ENCODE measurements around the gene ATP4B. TPM values are rescaled to one million over a fixed set of nuclear protein-coding genes. Genes with fewer than 3 reads are reported as not detected.

Gene ATP4B
- total RNA-seq, 1 donor from 2014 or later = not detected

GRCh38 chr13:113607889-113608635, 49.9 kb downstream of the ATP4B start:
- intact Hi-C loops (cut with micrococcal nuclease) = no loop called here

DNA sequence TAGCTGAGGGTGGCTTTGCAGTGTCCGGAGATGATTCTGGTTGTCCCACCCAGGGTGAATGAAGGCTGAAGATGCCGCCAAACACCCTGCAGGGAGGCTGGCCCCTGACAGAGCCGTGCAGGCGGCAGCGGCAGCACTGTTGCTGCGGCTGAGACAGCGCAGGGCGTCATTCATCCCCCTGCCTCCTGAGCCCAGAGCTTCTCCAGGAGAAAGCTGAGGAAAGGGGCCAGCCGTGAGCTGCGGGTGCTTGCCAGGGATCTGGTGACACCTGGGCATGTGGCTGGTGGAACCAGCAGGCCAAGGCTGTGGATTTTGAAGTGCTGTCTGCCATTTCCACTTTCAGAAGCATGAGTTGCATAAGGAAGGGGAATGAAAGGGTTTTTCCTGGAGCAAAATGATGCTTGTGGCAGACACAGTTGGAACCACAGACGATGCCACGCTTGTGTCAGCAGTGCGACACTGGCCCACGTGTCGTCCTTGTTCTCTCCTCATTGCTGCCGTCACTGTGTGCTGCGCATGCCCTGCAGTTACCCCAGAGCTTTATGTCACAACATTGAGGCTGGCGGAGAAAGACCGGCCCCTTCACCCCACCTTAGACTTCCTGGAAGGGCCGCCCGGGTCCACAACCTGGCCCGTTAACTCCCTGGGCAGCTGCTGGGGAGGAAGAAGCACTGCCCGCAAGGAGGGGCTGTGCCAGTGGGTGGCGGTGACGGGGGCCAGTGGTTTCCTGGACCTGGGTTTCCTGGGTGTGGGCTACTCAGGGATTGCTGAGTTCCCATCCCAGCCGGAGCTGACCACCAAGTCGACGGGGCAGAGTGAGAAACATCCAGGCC, 50.7 kb downstream of the ATP4B start:
- intact Hi-C loops (cut with micrococcal nuclease) = no loop called here

DNA sequence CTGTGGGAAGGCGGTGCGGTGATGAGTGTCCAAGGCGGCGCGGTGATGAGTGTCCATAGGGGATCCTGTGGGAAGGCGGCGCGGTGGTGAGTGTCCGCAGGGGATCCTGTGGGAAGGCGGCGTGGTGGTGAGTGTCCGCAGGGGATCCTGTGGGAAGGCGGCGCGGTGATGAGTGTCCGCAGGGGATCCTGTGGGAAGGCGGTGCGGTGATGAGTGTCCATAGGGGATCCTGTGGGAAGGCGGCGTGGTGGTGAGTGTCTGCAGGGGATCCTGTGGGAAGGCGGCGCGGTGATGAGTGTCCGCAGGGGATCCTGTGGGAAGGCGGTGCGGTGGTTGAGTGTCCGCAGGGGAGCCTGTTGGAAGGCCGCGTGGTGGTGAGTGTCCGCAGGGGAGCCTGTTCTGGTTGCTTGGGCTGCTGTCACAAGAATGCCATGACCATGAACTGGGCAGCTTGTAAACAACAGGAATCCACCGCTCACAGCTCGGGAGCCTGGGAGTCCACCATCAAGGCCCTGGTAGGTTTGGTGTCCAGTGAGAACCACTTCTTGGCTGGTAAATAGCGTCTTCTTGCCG, 52.0 kb downstream of the ATP4B start:
- intact Hi-C loops (cut with micrococcal nuclease) = no loop called here

- intact Hi-C loops (cut with micrococcal nuclease) = no loop called here
Observed at GRCh38 chr13:113605461-113605860, 52.5 kb downstream of the ATP4B start.

- intact Hi-C loops (cut with micrococcal nuclease) = no loop called here
Observed at GRCh38 chr13:113604186-113604585, 53.8 kb downstream of the ATP4B start.

GRCh38 chr13:113603116-113603710, 54.8 kb downstream of the ATP4B start:
- intact Hi-C loops (cut with micrococcal nuclease) = no loop called here

- intact Hi-C loops (cut with micrococcal nuclease) = no loop called here
Observed at GRCh38 chr13:113602291-113602988, 55.6 kb downstream of the ATP4B start.

DNA sequence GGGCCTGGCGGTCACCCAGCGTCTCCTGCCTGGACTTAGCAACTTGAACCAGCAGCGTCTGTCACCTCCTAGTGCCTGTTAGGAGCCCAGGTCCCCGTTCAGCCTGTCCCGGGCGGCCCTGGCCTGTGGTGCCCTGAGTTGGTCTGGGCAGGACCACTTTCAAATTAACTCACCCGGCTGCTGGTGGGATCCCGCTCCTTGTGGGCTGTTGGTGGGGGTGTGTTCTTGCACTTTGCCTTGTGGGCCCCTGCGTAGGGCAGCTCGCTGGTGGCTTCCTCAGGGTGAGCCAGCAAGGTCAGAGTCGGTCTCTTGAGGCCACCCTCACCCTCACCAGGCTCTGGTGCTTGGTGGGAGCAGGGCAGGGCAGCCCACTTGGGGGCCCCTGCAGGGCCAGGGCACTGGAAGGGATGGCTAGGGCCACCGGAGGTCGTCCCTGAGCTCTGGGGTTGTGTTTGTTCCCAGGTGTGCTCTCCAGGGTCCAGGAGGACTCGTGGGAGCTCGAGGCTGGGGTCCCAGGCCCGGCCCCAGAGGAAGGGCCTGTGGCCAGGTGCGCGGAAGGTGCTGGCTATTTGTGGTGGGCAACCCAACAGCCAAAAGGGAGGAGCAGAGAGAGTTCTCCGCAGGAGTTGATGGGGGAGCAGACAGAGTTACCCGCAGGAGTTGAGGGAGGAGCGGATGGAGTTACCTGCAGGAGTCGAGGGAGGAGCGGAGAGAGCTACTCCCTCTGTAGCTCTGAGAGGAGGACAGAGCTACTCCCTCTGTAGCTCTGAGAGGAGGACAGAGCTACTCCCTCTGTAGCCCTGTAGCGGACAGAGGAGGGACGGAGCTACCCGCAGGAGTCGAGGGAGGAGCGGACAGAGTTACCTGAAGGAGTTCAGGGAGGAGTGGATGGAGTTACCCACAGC, 56.6 kb downstream of the ATP4B start:
- intact Hi-C loops (cut with micrococcal nuclease) = no loop called here

- intact Hi-C loops (cut with micrococcal nuclease) = no loop called here
Observed at GRCh38 chr13:113599391-113599790, 58.6 kb downstream of the ATP4B start.

Other genes with a start within 250 kb of the ATP4B start
- 1.2 and 1.5 TPM in 2 replicates for gene ADPRHL1, start 204.7 kb downstream of the ATP4B start, total RNA-seq
- gene DCUN1D2, start 167.5 kb downstream of the ATP4B start, total RNA-seq = 22.7 and 28.8 TPM in 2 replicates
- 112 and 119 TPM in 2 replicates for gene TFDP1, start 73.4 kb downstream of the ATP4B start, total RNA-seq
- 0.05 TPM in 2 replicates for gene GRK1, start 9.0 kb upstream of the ATP4B start, total RNA-seq
- 2.3 TPM in 2 replicates for gene TMEM255B, start 101.0 kb upstream of the ATP4B start, total RNA-seq
- gene GAS6, start 205.9 kb upstream of the ATP4B start, total RNA-seq = 3.3 and 3.8 TPM in 2 replicates